ENCODE results near the gene TFAP2A.

Gene TFAP2A

GRCh38 chr6:10368861-10369260 is 46.0 kb downstream of the TFAP2A start:
- Mint-ChIP-seq H3K4me3 (no peak overlapping the region), H3K27ac (no peak overlapping the region), H3K9me3 (peaks cover 23% of the 10 kb centered on the region), H3K27me3 (ENCODE audit: low read depth, poor library complexity) (peaks cover 20% of the 10 kb centered on the region), H3K4me1 (peaks cover 23% of the 10 kb centered on the region), H3K36me3 (ENCODE audit: low read depth) (no peaks in the 10 kb centered on the region)
- no peak for TF ChIP-seq CTCF (IDR thresholded peaks at IDR 0.05)
- no peak for DNase-seq

- Mint-ChIP-seq H3K9me3 (peaks cover 31% of the 10 kb centered on the region), H3K4me3 (no peak overlapping the region), H3K27ac (no peak overlapping the region), H3K4me1 (peaks cover 10% of the 10 kb centered on the region), H3K27me3 (ENCODE audit: low read depth, poor library complexity) (peaks cover 35% of the 10 kb centered on the region), H3K36me3 (ENCODE audit: low read depth) (no peaks in the 10 kb centered on the region)
- no peak for DNase-seq
- no peak for TF ChIP-seq CTCF (IDR thresholded peaks at IDR 0.05)
Measured at GRCh38 chr6:10363911-10364310, 51.0 kb downstream of the TFAP2A start.

- Mint-ChIP-seq H3K36me3 (ENCODE audit: low read depth) (no peaks in the 10 kb centered on the region), H3K27ac (no peak overlapping the region), H3K4me1 (no peaks in the 10 kb centered on the region), H3K9me3 (peaks cover 31% of the 10 kb centered on the region), H3K27me3 (ENCODE audit: low read depth, poor library complexity) (peaks cover 35% of the 10 kb centered on the region), H3K4me3 (no peak overlapping the region)
- DNase-seq = no peak
- no peak for TF ChIP-seq CTCF (IDR thresholded peaks at IDR 0.05)
Measured at GRCh38 chr6:10362300-10362699, 52.6 kb downstream of the TFAP2A start.

- DNase-seq = no peak
- Mint-ChIP-seq H3K4me3 (no peak overlapping the region), H3K9me3 (peaks cover 29% of the 10 kb centered on the region), H3K27ac (no peak overlapping the region), H3K27me3 (ENCODE audit: low read depth, poor library complexity) (peaks cover 28% of the 10 kb centered on the region), H3K4me1 (no peaks in the 10 kb centered on the region), H3K36me3 (ENCODE audit: low read depth) (no peaks in the 10 kb centered on the region)
- TF ChIP-seq CTCF (IDR thresholded peaks at IDR 0.05) = no peak
Measured at GRCh38 chr6:10361428-10361827, 53.4 kb downstream of the TFAP2A start.

GRCh38 chr6:10359581-10359980 is 55.3 kb downstream of the TFAP2A start:
- no peak for TF ChIP-seq CTCF (IDR thresholded peaks at IDR 0.05)
- Mint-ChIP-seq H3K9me3 (peaks cover 15% of the 10 kb centered on the region), H3K27ac (no peak overlapping the region), H3K4me3 (no peak overlapping the region), H3K27me3 (ENCODE audit: low read depth, poor library complexity) (peaks cover 15% of the 10 kb centered on the region), H3K4me1 (peaks cover 6% of the 10 kb centered on the region), H3K36me3 (ENCODE audit: low read depth) (no peaks in the 10 kb centered on the region)
- DNase-seq = no peak

- peaks cover 7% of the 10 kb centered on the region for H3K4me1 Mint-ChIP-seq
- no peak for TF ChIP-seq CTCF (IDR thresholded peaks at IDR 0.05)
- no peak overlapping the region for H3K27ac Mint-ChIP-seq
- no peak for DNase-seq
- peaks cover 5% of the 10 kb centered on the region for H3K27me3 Mint-ChIP-seq (ENCODE audit: low read depth, poor library complexity)
- H3K9me3 Mint-ChIP-seq = no peaks in the 10 kb centered on the region
- H3K36me3 Mint-ChIP-seq (ENCODE audit: low read depth) = no peaks in the 10 kb centered on the region
- no peak overlapping the region for H3K4me3 Mint-ChIP-seq
Measured at GRCh38 chr6:10355115-10355702, 59.7 kb downstream of the TFAP2A start.
